Rectal smooth muscle tissue (tissue), 1 donor: Measurements from ENCODE around the gene DYNLT2B.
"Not testable (repeated sequence)": the region's sequence is repeated elsewhere in the genome, so short reads cannot be mapped to it uniquely, and the experiment has no call there.

Experiments
- H3K27ac ChIP-seq: one replicate; pipeline ENCODE4 v1.7.0; 2013; ENCODE audit warnings: low read depth, low read length, inconsistent platforms
- H3K27me3 ChIP-seq: one replicate; pipeline ENCODE4 v1.7.0; 2013; ENCODE audit warnings: low read length; ENCODE audit not compliant: control insufficient read depth, insufficient read depth
- H3K36me3 ChIP-seq: one replicate; pipeline ENCODE4 v1.7.0; 2013; ENCODE audit warnings: low read length; ENCODE audit not compliant: control insufficient read depth, insufficient read depth
- H3K4me1 ChIP-seq: one replicate; pipeline ENCODE4 v1.7.0; 2013; ENCODE audit warnings: low read length; ENCODE audit not compliant: control insufficient read depth, insufficient read depth
- H3K4me3 ChIP-seq: one replicate; pipeline ENCODE4 v1.7.0; 2013; ENCODE audit warnings: low read length
- H3K9ac ChIP-seq: one replicate; pipeline ENCODE4 v1.7.0; 2013; ENCODE audit warnings: low read length

DYNLT2B gene

GRCh38 chr3:196321162-196321561, 3.1 kb upstream of the DYNLT2B start:
- Histone ChIP-seq H3K27ac (no peak overlapping the region), H3K9ac (no peak overlapping the region), H3K4me3 (no peak overlapping the region), H3K27me3 (no peaks in the 10 kb centered on the region), H3K4me1 (no peaks in the 10 kb centered on the region), H3K36me3 (no peaks in the 10 kb centered on the region)

GRCh38 chr3:196320137-196320536, 2.1 kb upstream of the DYNLT2B start:
- Histone ChIP-seq H3K4me1 (no peaks in the 10 kb centered on the region), H3K9ac (no peak overlapping the region), H3K27ac (no peak overlapping the region), H3K36me3 (no peaks in the 10 kb centered on the region), H3K27me3 (no peaks in the 10 kb centered on the region), H3K4me3 (no peak overlapping the region)

DNA sequence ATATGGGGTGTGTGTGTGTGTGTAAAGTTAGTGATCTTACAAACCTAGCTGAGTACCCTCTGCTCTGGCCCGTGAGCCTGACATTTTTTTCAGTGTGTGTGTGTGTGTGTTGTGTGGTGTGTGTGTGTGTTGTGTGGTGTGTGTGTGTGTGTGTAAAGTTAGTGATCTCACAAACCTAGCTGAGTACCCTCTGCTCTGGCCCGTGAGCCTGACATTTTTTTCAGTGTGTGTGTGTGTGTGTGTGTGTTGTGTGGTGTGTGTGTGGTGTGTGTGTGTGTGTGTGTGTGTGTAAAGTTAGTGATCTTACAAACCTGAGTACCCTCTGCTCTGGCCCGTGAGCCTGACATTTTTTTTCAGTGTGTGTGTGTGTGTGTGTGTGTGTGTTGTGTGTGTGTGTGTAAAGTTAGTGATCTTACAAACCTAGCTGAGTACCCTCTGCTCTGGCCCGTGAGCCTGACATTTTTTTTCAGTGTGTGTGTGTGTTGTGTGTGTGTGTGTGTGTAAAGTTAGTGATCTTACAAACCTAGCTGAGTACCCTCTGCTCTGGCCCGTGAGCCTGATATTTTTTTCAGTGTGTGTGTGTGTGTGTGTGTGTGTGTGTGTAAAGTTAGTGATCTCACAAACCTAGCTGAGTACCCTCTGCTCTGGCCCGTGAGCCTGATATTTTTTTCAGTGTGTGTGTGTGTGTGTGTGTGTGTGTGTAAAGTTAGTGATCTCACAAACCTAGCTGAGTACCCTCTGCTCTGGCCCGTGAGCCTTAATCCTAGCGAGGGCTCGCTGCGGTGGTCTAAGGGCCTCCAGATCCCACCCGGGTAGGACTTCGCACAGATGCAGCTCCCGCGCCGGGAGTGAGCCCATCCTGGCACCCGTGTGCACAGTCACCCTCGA, 997 bp downstream of the DYNLT2B start:
- H3K36me3 ChIP-seq, H3K4me1 ChIP-seq, H3K27me3 ChIP-seq: not testable (repeated sequence)
- peak overlapping the region; percentile 92 for H3K27ac ChIP-seq
- peak overlapping the region; percentile 93 for H3K4me3 ChIP-seq
- peak overlapping the region; percentile 68 for H3K9ac ChIP-seq

GRCh38 chr3:196315821-196316220, 2.2 kb downstream of the DYNLT2B start:
- no peak overlapping the region for H3K9ac ChIP-seq
- no peaks in the 10 kb centered on the region for H3K4me1 ChIP-seq
- no peak overlapping the region for H3K27ac ChIP-seq
- H3K27me3 ChIP-seq: no peaks in the 10 kb centered on the region
- H3K4me3 ChIP-seq: no peak overlapping the region
- no peaks in the 10 kb centered on the region for H3K36me3 ChIP-seq

GRCh38 chr3:196314597-196314996, 3.4 kb downstream of the DYNLT2B start:
- Histone ChIP-seq H3K9ac (no peak overlapping the region), H3K4me3 (no peak overlapping the region), H3K27me3 (no peaks in the 10 kb centered on the region), H3K27ac (no peak overlapping the region), H3K36me3 (no peaks in the 10 kb centered on the region), H3K4me1 (no peaks in the 10 kb centered on the region)

- not testable (repeated sequence) for H3K27me3 ChIP-seq, H3K4me1 ChIP-seq, H3K36me3 ChIP-seq, H3K4me3 ChIP-seq, H3K27ac ChIP-seq, H3K9ac ChIP-seq
These were observed 4.0 kb downstream of the DYNLT2B start for GRCh38 chr3:196314086-196314485.

DNA sequence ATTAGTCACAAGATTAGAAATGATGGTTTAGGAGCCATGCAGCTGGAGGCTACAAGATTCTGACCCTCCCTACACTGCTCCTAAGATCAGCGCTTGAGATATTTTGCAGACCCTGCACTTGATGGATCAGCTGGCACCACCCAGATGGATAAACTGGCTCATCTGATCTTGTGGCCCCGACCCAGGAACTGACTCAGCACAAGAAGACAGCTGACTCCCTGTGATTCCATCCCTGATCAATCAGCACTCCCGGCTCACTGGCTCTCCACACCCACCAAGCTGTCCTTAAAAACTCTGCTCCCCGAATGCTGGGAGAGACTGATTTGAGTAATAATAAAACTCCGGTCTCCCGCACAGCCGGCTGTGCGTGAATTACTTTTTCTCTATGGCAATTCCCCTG, 15.1 kb downstream of the DYNLT2B start:
- H3K4me1 ChIP-seq, H3K9ac ChIP-seq, H3K36me3 ChIP-seq, H3K27ac ChIP-seq, H3K4me3 ChIP-seq, H3K27me3 ChIP-seq: not testable (repeated sequence)

DNA sequence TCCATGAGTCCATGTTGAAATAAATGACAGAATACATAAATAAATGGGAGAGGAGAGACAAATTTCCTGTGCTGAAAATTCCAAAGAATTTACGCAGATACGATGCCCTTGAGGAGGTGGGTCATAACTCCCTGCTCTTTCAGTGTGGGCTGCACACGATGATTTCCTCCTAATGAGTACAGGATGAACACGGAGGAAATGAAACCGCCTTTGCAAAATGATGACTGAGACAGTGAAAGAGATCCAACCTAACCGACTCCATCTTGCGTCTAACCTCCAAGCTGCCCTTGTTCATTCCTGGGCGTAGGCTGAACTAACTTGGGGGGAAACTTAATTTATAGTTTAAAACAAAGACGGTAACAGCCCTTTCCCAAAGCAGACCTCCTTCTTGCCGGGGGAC, 15.5 kb downstream of the DYNLT2B start:
- H3K9ac ChIP-seq, H3K27ac ChIP-seq, H3K4me1 ChIP-seq, H3K36me3 ChIP-seq, H3K27me3 ChIP-seq, H3K4me3 ChIP-seq: not testable (repeated sequence)

DNA sequence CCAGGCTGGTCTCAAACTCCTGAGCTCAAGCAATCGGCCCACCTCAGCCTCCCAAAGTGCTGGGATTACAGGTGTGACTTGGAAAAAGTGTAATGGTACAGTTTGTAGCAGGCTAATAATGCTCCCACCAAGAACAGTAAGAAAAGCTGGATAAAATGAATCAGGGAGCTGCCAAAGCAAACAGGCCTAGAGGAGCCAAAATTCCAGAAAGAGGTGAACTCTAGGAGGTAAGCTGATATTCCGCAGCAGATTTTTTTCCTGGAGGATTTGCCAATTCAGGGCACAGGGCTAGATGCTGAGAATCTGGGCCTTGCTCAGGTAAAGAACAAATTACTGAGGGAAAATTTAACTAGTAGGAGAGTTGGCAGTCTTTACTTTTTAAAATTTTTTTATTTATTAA, 19.5 kb downstream of the DYNLT2B start:
- H3K4me3 ChIP-seq: no peak overlapping the region
- H3K36me3 ChIP-seq: no peaks in the 10 kb centered on the region
- H3K27ac ChIP-seq: no peak overlapping the region
- H3K4me1 ChIP-seq: no peaks in the 10 kb centered on the region
- H3K27me3 ChIP-seq: no peaks in the 10 kb centered on the region
- no peak overlapping the region for H3K9ac ChIP-seq

DNA sequence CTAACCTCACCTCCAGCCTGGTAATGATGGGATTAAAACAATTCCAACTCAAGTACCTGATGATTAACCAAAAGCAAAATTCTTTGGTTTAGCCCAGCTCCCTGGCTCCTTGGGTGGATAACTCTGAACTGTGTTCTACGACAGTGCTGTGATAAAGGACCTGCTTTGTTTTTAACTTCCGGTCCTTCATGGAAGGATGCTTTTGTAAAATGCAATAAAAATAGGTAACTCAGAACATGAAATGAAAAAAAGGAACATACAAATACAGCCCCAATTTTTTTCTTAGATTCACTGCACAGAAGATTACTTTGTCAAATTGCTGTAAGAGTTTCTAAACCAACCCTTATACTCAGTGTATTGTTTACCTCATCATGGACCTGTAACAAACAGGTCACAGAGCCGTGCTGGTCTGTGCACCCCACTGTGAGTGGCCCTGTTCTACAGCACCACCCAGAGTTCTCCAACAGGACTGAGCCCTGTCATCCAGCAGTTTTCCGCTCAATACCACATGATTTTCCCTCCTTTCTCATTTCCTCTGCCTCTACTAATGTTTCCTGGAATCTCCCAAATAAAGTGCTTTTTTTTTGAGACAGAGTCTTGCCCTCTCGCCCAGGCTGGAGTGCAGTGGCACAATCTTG, 25.6 kb downstream of the DYNLT2B start:
- H3K9ac ChIP-seq: no peak overlapping the region
- H3K27ac ChIP-seq: no peak overlapping the region
- no peaks in the 10 kb centered on the region for H3K4me1 ChIP-seq
- H3K27me3 ChIP-seq: no peaks in the 10 kb centered on the region
- no peak overlapping the region for H3K4me3 ChIP-seq
- no peaks in the 10 kb centered on the region for H3K36me3 ChIP-seq

GRCh38 chr3:196288141-196288460, 29.9 kb downstream of the DYNLT2B start:
- peaks cover 4% of the 10 kb centered on the region for H3K4me1 ChIP-seq
- H3K27me3 ChIP-seq: no peaks in the 10 kb centered on the region
- peak overlapping the region; percentile 97 for H3K4me3 ChIP-seq
- peak overlapping the region; percentile 97 for H3K9ac ChIP-seq
- no peaks in the 10 kb centered on the region for H3K36me3 ChIP-seq
- H3K27ac ChIP-seq: peak overlapping the region; percentile 88

GRCh38 chr3:196287440-196288140, 30.4 kb downstream of the DYNLT2B start, which contains the start of gene PCYT1A:
Gene PCYT1A (minus strand): TSS chr3:196287726. CDS start chr3:196270531, 17,195 bp downstream.
- Histone ChIP-seq H3K27me3 (no peaks in the 10 kb centered on the region), H3K9ac (peak within 1 kb of the TSS; percentile 97), H3K27ac (peak within 1 kb of the TSS; percentile 88), H3K36me3 (no peaks in the 10 kb centered on the region), H3K4me1 (peaks cover 4% of the 10 kb centered on the region), H3K4me3 (peak within 1 kb of the TSS; percentile 97)
